GM19438 (cell line): ENCODE results near the gene NAALADL2.
"Not testable (repeated sequence)": the region's sequence is repeated elsewhere in the genome, so short reads cannot be mapped to it uniquely, and the experiment has no call there.

ENCODE experiments used
- ATAC-seq: cut with Tn5 transposase; IDR thresholded peaks from one replicate; pipeline ENCODE4 v1.9.1; 2021; ENCODE audit warnings: low read depth; ENCODE audit not compliant: unreplicated experiment

The NAALADL2 gene

GRCh38 chr3:175398676-175399075, 539.5 kb downstream of the NAALADL2 start:
- no peak for ATAC-seq

GRCh38 chr3:175399156-175399840, 540.2 kb downstream of the NAALADL2 start:
- no peak for ATAC-seq

- ATAC-seq, result no peak
Observed at GRCh38 chr3:175404027-175404426, 544.9 kb downstream of the NAALADL2 start.

GRCh38 chr3:175404621-175405020, 545.5 kb downstream of the NAALADL2 start:
- no peak for ATAC-seq

- no peak for ATAC-seq
Observed at GRCh38 chr3:175410251-175410650, 551.1 kb downstream of the NAALADL2 start.

- no peak for ATAC-seq
Observed at GRCh38 chr3:175411405-175411804, 552.3 kb downstream of the NAALADL2 start.

- ATAC-seq, result no peak
Observed at GRCh38 chr3:175411946-175412345, 552.8 kb downstream of the NAALADL2 start.

GRCh38 chr3:175413926-175414325, 554.8 kb downstream of the NAALADL2 start:
- no peak for ATAC-seq

- no peak for ATAC-seq
Observed at GRCh38 chr3:175416600-175416999, 557.5 kb downstream of the NAALADL2 start.

- no peak for ATAC-seq
Observed at GRCh38 chr3:175417426-175417825, 558.3 kb downstream of the NAALADL2 start.

GRCh38 chr3:175421902-175422301, 562.8 kb downstream of the NAALADL2 start:
- ATAC-seq, result no peak

- no peak for ATAC-seq
Observed at GRCh38 chr3:175422744-175423143, 563.6 kb downstream of the NAALADL2 start.

- ATAC-seq, result not testable (repeated sequence)
Observed at GRCh38 chr3:175423848-175424247, 564.7 kb downstream of the NAALADL2 start.

GRCh38 chr3:175426805-175427204, 567.7 kb downstream of the NAALADL2 start:
- ATAC-seq, result no peak

GRCh38 chr3:175428466-175428865, 569.3 kb downstream of the NAALADL2 start:
- no peak for ATAC-seq

GRCh38 chr3:175430983-175431773, 572.0 kb downstream of the NAALADL2 start:
- ATAC-seq, result no peak

GRCh38 chr3:175432376-175433025, 573.4 kb downstream of the NAALADL2 start:
- ATAC-seq, result no peak

GRCh38 chr3:175433026-175433674, 574.0 kb downstream of the NAALADL2 start:
- no peak for ATAC-seq

- ATAC-seq, result no peak
Observed at GRCh38 chr3:175434561-175434960, 575.4 kb downstream of the NAALADL2 start.

- ATAC-seq, result no peak
Observed at GRCh38 chr3:175443682-175444081, 584.5 kb downstream of the NAALADL2 start.

GRCh38 chr3:175445741-175446140, 586.6 kb downstream of the NAALADL2 start:
- no peak for ATAC-seq
